Brain pericyte (primary cell): ENCODE data around the gene PCDHAC2.

Experiments
- DNase-seq: peaks from one replicate; pipeline ENCODE4 v3.0.0-alpha.2; 2012; ENCODE audit warnings: low read depth, low spot score

The PCDHAC2 gene, protein sequence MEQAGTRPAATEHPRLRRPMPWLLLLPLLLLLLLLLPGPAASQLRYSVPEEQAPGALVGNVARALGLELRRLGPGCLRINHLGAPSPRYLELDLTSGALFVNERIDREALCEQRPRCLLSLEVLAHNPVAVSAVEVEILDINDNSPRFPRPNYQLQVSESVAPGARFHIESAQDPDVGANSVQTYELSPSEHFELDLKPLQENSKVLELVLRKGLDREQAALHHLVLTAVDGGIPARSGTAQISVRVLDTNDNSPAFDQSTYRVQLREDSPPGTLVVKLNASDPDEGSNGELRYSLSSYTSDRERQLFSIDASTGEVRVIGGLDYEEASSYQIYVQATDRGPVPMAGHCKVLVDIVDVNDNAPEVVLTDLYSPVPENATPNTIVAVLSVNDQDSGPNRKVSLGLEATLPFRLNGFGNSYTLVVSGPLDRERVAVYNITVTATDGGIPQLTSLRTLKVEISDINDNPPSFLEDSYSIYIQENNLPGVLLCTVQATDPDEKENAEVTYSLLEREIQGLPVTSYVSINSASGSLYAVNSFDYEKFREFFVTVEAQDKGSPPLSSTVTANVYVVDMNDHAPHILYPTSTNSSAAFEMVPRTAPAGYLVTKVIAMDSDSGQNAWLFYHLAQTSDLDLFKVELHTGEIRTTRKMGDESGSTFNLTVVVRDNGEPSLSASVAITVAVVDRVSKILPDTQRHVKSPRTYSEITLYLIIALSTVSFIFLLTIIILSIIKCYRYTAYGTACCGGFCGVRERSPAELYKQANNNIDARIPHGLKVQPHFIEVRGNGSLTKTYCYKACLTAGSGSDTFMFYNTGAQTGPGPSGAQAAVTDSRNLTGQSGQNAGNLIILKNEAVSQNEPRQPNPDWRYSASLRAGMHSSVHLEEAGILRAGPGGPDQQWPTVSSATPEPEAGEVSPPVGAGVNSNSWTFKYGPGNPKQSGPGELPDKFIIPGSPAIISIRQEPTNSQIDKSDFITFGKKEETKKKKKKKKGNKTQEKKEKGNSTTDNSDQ

GRCh38 chr5:140966293-140967225 lies at the start of gene PCDHAC2:
TSS of gene PCDHAC2 (plus strand) at chr5:140966476. CDS start at chr5:140966767, 291 bp downstream.
- no peak for DNase-seq

- DNase-seq, result no peak
Measured at GRCh38 chr5:140923601-140924000, 42.7 kb upstream of the PCDHAC2 start.

- no peak for DNase-seq
Measured at GRCh38 chr5:140925806-140926442, 40.4 kb upstream of the PCDHAC2 start, which contains the start of gene PCDHAC1. TSS of gene PCDHAC1 (plus strand) at chr5:140926299. CDS start at chr5:140926893, 594 bp downstream.

- DNase-seq, result no peak
Measured at GRCh38 chr5:140926443-140927227, 39.6 kb upstream of the PCDHAC2 start.

DNA sequence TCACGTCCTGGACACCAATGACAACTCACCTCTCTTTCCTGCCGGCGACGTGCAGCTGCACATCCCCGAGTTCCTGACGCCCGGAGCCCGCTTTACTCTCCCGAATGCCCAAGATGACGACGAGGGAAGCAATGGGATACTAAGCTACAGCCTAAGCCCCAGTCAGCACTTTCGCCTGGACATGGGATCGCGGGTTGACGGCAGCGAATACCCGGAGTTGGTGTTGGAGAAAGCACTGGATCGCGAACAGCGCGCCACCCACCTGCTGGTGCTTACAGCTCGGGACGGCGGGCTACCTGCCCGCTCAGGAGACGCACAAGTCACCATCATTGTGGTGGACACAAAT lies 39.1 kb upstream of the PCDHAC2 start:
- DNase-seq, result no peak

GRCh38 chr5:140934964-140935606 lies 31.2 kb upstream of the PCDHAC2 start:
- no peak for DNase-seq

GRCh38 chr5:140946578-140946977 lies 19.7 kb upstream of the PCDHAC2 start:
- DNase-seq, result no peak

GRCh38 chr5:140951636-140952035 lies 14.6 kb upstream of the PCDHAC2 start:
- DNase-seq, result no peak

GRCh38 chr5:140953234-140953633 lies 13.0 kb upstream of the PCDHAC2 start:
- no peak for DNase-seq

DNA sequence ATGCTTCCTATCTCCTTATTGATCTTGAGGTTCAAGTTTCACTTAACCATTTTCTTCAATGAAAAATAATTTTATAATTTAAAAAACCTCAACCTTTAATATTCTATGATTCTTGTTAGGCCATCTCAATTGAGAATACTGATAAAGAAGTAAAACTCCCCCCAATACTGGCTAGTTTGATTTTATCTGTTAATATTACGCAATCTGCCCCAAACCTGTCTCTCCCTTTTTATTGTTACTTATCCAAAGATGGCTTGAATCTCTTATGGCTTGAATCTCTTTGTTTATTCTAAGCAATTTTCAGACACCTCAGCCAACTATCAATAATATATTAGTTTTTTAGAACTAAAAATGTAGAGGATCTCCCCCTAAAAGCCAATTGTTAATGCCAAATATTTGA lies 4.1 kb upstream of the PCDHAC2 start:
- no peak for DNase-seq

- no peak for DNase-seq
Measured at GRCh38 chr5:140964356-140964755, 1.9 kb upstream of the PCDHAC2 start.

DNA sequence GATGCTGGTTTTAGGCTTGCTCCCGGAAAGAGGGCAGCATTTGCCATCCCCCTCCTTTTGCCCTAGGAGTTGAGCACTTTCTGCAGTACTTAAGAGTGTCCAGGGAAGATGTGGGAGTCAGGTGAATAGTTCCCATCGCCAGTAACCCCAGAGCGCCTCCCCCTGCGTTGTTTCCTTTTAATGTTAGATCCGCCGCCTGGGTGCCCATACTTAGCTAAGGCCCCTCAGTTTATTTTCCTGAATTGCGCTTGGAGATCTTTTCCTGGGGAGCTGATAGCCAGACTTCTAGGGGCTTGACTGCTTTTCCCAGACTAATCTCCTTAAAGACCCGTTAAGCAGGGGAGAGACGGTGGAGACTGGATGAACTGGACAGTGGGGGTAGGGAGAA lies 377 bp upstream of the PCDHAC2 start:
- no peak for DNase-seq

- no peak for DNase-seq
Measured at GRCh38 chr5:140967226-140967893, 1.1 kb downstream of the PCDHAC2 start.

DNA sequence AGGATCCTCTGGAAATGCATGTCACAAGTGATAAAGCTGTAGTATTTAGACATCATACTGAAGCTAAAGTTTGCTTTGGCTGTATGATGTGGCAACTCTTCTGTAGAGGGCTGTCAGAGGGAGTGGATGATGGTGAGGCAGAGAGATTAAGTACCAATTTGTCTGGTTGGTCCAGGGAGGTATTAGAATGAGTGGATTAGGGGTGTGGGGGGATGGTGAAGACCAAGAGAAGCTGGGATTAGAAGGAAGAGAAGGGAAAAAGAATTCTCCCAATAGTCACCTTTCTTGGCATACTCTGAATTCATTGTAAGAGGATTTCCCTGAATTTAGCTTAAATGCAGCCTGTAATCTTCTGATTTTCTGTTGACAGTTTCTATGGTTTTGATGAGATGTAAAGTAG lies 3.6 kb downstream of the PCDHAC2 start:
- DNase-seq, result no peak

DNA sequence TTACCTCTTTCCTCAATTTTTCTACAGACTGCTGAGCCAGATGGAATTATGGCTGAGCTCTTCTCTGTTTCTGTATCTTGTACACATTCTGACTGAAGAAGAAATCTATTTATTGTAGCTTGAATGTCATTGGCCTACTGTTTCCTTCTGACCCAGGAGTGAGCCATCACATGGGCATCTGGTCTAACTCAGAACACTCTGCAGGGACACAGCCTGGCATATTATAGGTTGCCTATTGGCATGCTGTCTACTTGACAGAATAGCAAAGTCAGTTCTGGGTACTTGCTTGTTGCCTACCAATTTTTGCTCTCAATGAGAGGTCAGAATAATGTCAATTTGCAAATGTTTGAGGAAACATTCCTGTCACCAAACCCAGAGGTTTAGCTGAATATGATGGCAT lies 7.3 kb downstream of the PCDHAC2 start:
- no peak for DNase-seq

DNA sequence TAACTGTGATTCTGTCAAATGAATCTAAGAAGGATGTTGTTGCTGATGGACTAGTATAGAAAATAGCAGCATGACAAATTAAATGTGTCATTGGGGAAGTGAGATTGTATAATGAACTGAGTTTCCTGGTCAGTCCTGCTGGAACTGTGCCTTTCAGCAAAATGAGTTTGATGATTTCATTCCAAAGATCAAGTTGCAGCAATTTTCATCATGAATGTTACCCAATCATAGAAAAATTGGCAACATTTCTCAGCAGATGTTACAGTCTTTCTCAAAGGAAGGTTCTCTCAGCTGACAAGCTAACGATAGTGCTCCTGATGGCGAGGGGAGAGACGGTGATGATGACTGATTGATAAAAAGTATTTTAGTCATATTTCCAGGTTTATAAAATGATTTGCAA lies 10.7 kb downstream of the PCDHAC2 start:
- no peak for DNase-seq

DNA sequence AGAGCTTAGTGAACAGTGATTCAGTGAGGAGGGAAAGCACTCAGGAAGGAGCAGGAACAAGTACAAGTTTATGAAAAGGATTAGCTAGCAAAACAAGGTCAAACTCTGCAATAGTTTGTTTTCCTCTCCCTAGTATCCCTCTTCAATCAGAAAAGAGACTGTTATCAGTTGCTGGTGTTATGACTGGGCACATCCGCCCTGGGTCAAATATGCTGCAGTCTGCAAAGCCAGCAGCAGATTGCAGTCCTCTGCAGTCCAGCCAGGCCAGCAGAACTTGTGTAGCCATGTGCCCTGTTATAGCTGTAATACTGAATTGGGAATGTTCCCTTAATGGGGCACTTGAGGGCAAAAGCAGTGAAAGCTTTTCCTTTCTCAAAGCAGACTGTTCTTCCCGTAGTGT lies 12.0 kb downstream of the PCDHAC2 start:
- no peak for DNase-seq

DNA sequence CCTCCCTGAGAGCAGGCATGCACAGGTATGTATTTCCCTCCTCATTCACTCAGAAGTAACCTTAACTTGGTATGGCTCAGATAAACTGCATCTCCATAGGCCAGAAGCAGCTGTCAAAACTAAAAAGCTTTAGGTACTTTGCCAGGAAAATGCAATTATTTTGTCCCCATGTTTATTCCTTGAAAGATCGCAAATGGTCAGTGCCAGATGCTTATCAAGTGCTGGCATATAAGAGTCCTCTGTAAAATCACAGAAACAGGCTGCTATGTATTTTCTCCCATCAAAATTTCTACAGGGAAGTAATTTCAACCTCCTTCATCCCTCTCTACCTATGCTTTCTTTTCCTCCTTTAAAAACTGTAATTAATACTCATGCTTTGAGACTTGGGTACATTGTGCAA lies 12.7 kb downstream of the PCDHAC2 start:
- DNase-seq, result no peak

DNA sequence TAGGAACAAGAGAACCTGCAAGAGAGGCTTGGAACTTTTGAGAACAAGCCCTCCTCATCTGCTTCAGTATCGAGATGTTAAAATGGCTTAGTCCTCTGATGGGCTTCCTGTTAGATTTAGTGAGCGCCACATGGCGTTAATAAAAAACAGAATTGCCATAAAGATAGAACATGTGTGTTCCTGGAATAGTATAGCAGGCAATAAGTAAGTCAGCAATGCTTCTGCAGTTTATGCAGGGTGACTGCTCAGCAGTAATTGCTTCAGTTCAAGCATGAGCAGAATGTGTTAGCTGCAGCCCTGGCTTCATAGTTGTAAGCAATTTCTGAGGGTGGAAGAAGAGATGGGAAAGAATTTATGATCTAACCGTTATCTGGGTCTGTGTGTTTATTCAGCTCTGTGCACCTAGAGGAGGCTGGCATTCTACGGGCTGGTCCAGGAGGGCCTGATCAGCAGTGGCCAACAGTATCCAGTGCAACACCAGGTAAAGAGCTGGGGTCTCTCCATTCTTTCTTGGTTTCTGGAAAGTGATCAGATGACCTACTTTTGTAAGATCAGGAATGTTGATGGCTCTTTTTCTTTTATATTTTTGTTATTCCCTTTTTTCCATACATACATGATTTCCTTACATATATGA lies 15.9 kb downstream of the PCDHAC2 start:
- DNase-seq, result no peak
